Muscle of arm (tissue), 12 donors: ENCODE measurements around the gene RBM17. TPM values are rescaled to one million over a fixed set of nuclear protein-coding genes. Genes with fewer than 3 reads are reported as not detected.
"Not testable (repeated sequence)": the region's sequence is repeated elsewhere in the genome, so short reads cannot be mapped to it uniquely, and the experiment has no call there.

ENCODE experiments used
- DNase-seq: peaks from one replicate; pipeline ENCODE4 v3.0.0-alpha.2; 2013
- polyA plus RNA-seq, 12 donors: library from polyadenylated mRNA; unstranded; fragments of 120-200 nt; gene quantifications; one replicate each; pipeline ENCODE4 v1.2.1, GENCODE V29; 2013; ENCODE audit not compliant: insufficient read length in 12 of 12

The RBM17 gene
- polyA plus RNA-seq, 12 donors, result 83.1 to 835 (median 111) TPM

- no peak for DNase-seq
Measured at GRCh38 chr10:6134099-6134823, 45.4 kb downstream of the RBM17 start.

- DNase-seq, result no peak
Measured at GRCh38 chr10:6135039-6135438, 46.2 kb downstream of the RBM17 start.

GRCh38 chr10:6135589-6136168 is 46.8 kb downstream of the RBM17 start:
- DNase-seq, result no peak

GRCh38 chr10:6136215-6137201 is 47.7 kb downstream of the RBM17 start:
- no peak for DNase-seq

- no peak for DNase-seq
Measured at GRCh38 chr10:6138456-6138855, 49.6 kb downstream of the RBM17 start.

GRCh38 chr10:6139470-6139869 is 50.6 kb downstream of the RBM17 start:
- DNase-seq, result no peak

GRCh38 chr10:6140141-6140841 is 51.5 kb downstream of the RBM17 start:
- DNase-seq, result no peak

GRCh38 chr10:6140965-6141295 is 52.1 kb downstream of the RBM17 start:
- DNase-seq, result no peak

GRCh38 chr10:6141296-6142151 is 52.7 kb downstream of the RBM17 start:
- no peak for DNase-seq

GRCh38 chr10:6142186-6142585 is 53.4 kb downstream of the RBM17 start:
- not testable (repeated sequence) for DNase-seq

- no peak for DNase-seq
Measured at GRCh38 chr10:6142644-6143043, 53.8 kb downstream of the RBM17 start.

GRCh38 chr10:6143181-6143580 is 54.3 kb downstream of the RBM17 start:
- DNase-seq, result no peak

GRCh38 chr10:6144406-6145165 is 55.8 kb downstream of the RBM17 start:
- peak; percentile 81 for DNase-seq

- no peak for DNase-seq
Measured at GRCh38 chr10:6145166-6145987, 56.5 kb downstream of the RBM17 start.

GRCh38 chr10:6146013-6146785 is 57.4 kb downstream of the RBM17 start:
- no peak for DNase-seq

GRCh38 chr10:6146921-6147320 is 58.1 kb downstream of the RBM17 start:
- no peak for DNase-seq

- no peak for DNase-seq
Measured at GRCh38 chr10:6148251-6148701, 59.4 kb downstream of the RBM17 start.

- no peak for DNase-seq
Measured at GRCh38 chr10:6148908-6149307, 60.1 kb downstream of the RBM17 start.
